GM19395 (cell line): ENCODE results near the gene ARHGDIB.

Source experiments
- ATAC-seq: cut with Tn5 transposase; IDR thresholded peaks from one replicate; pipeline ENCODE4 v1.9.1; 2021; ENCODE audit warnings: mild to moderate bottlenecking, moderate library complexity; ENCODE audit not compliant: unreplicated experiment

The ARHGDIB gene

GRCh38 chr12:14934511-14934910 lies 26.9 kb downstream of the ARHGDIB start:
- no peak for ATAC-seq

- ATAC-seq: no peak
Measured at GRCh38 chr12:14931791-14932560, 29.4 kb downstream of the ARHGDIB start.

- no peak for ATAC-seq
Measured at GRCh38 chr12:14931359-14931758, 30.0 kb downstream of the ARHGDIB start.

- ATAC-seq: no peak
Measured at GRCh38 chr12:14930299-14930698, 31.1 kb downstream of the ARHGDIB start.

- ATAC-seq: no peak
Measured at GRCh38 chr12:14928931-14929330, 32.5 kb downstream of the ARHGDIB start.

- ATAC-seq: no peak
Measured at GRCh38 chr12:14927267-14927666, 34.1 kb downstream of the ARHGDIB start.

- ATAC-seq: no peak
Measured at GRCh38 chr12:14924541-14924940, 36.9 kb downstream of the ARHGDIB start.

GRCh38 chr12:14923944-14924343 lies 37.5 kb downstream of the ARHGDIB start:
- ATAC-seq: no peak

GRCh38 chr12:14921218-14921617 lies 40.2 kb downstream of the ARHGDIB start:
- ATAC-seq: no peak

GRCh38 chr12:14920475-14921126 lies 40.8 kb downstream of the ARHGDIB start:
- no peak for ATAC-seq

GRCh38 chr12:14919455-14919854 lies 41.9 kb downstream of the ARHGDIB start:
- no peak for ATAC-seq

- no peak for ATAC-seq
Measured at GRCh38 chr12:14915736-14916135, 45.7 kb downstream of the ARHGDIB start.

GRCh38 chr12:14913381-14913781 lies 48.0 kb downstream of the ARHGDIB start:
- ATAC-seq: no peak

GRCh38 chr12:14911131-14911530 lies 50.3 kb downstream of the ARHGDIB start:
- no peak for ATAC-seq

- no peak for ATAC-seq
Measured at GRCh38 chr12:14910090-14910915, 51.1 kb downstream of the ARHGDIB start.

- no peak for ATAC-seq
Measured at GRCh38 chr12:14907953-14908352, 53.4 kb downstream of the ARHGDIB start.

- no peak for ATAC-seq
Measured at GRCh38 chr12:14906114-14906513, 55.3 kb downstream of the ARHGDIB start.

GRCh38 chr12:14905269-14906004 lies 56.0 kb downstream of the ARHGDIB start:
- no peak for ATAC-seq

GRCh38 chr12:14904854-14905253 lies 56.5 kb downstream of the ARHGDIB start:
- no peak for ATAC-seq

GRCh38 chr12:14903386-14904098 lies 57.9 kb downstream of the ARHGDIB start:
- ATAC-seq: no peak
